Right ventricle myocardium inferior (tissue), 1 donor: ENCODE results near the gene OR2B3. TPM values are rescaled to one million over a fixed set of nuclear protein-coding genes. Genes with fewer than 3 reads are reported as not detected.

Source experiments
- total RNA-seq: library from RNA; stranded (reverse); fragmentation: NEBNext Ultra II Directional; extraction: Animal tissue kit (Norgen Biotek cat#: 25700); gene quantifications from one replicate; pipeline ENCODE4 v1.2.1, GENCODE V29; 2021
- donor health status: DM: no; HTN: yes; CAD: no; lungs with severe emphysema.

OR2B3 gene
- total RNA-seq, 1 donor from 2014 or later, result not detected

Other genes starting within 250 kb of the OR2B3 start
- 18.5 TPM for gene TRIM27, start 163.3 kb downstream of the OR2B3 start, total RNA-seq
- gene ZNF311, start 82.0 kb downstream of the OR2B3 start, total RNA-seq, result 0.35 TPM
- not detected for gene OR2W1, start 42.1 kb downstream of the OR2B3 start, total RNA-seq
- not detected for gene OR2J1, start 12.2 kb upstream of the OR2B3 start, total RNA-seq
- not detected for gene OR2J3, start 20.7 kb upstream of the OR2B3 start, total RNA-seq
- gene OR2J2, start 83.6 kb upstream of the OR2B3 start, total RNA-seq, result not detected
- not detected for gene OR14J1, start 214.4 kb upstream of the OR2B3 start, total RNA-seq